GM12864 (cell line): ENCODE results near the gene OXT.
"Not testable (repeated sequence)": the region's sequence is repeated elsewhere in the genome, so short reads cannot be mapped to it uniquely, and the experiment has no call there.

Experiments used
- DNase-seq: peaks from one replicate; pipeline ENCODE4 v3.0.0-alpha.2; 2011; ENCODE audit warnings: low read depth
- H3K4me3 ChIP-seq: 2 replicates; pipeline ENCODE4 v1.5.1; 2011; ENCODE audit warnings: mild to moderate bottlenecking, low read depth, low read length, control low read depth
- CTCF ChIP-seq: IDR thresholded peaks from 2 replicates; pipeline ENCODE4 v1.5.1; 2011; ENCODE audit warnings: low read depth, mild to moderate bottlenecking, moderate library complexity, low read length, control low read depth, inconsistent platforms; ENCODE audit errors: missing control alignments

OXT gene

GRCh38 chr20:3072530-3073250, 1.3 kb downstream of the OXT start:
- no peak for TF ChIP-seq CTCF
- no peak overlapping the region for H3K4me3 ChIP-seq
- no peak for DNase-seq

GRCh38 chr20:3073251-3073643, 1.8 kb downstream of the OXT start:
- not testable (repeated sequence) for DNase-seq, H3K4me3 ChIP-seq

GRCh38 chr20:3074812-3075211, 3.4 kb downstream of the OXT start:
- TF ChIP-seq CTCF: no peak
- DNase-seq: no peak
- no peak overlapping the region for H3K4me3 ChIP-seq

- H3K4me3 ChIP-seq, DNase-seq: not testable (repeated sequence)
These were observed 3.9 kb downstream of the OXT start for GRCh38 chr20:3075315-3075714.

GRCh38 chr20:3077618-3078134, 6.3 kb downstream of the OXT start:
- no peak for DNase-seq
- H3K4me3 ChIP-seq: no peak overlapping the region
- TF ChIP-seq CTCF: no peak

- no peak for DNase-seq
- no peak for TF ChIP-seq CTCF
These were observed 9.5 kb downstream of the OXT start for GRCh38 chr20:3080939-3081388.

GRCh38 chr20:3081641-3082040, 10.2 kb downstream of the OXT start:
- DNase-seq: no peak
- no peak for TF ChIP-seq CTCF
- H3K4me3 ChIP-seq: no peak overlapping the region

More at GRCh38 chr20:3080939-3081388, 9.5 kb downstream of the OXT start:
- no peak overlapping the region for H3K4me3 ChIP-seq

GRCh38 chr20:3082306-3082951, 11.0 kb downstream of the OXT start:
- no peak for DNase-seq
- no peak overlapping the region for H3K4me3 ChIP-seq
- TF ChIP-seq CTCF: no peak
